Neural crest cell (in vitro differentiated cells): Measurements from ENCODE around the gene DYNC1I2. TPM values are rescaled to one million over a fixed set of nuclear protein-coding genes. Genes with fewer than 3 reads are reported as not detected.

ENCODE experiments used
- DNase-seq: peaks from one replicate; pipeline ENCODE4 v3.0.0; 2021; ENCODE audit warnings: low read depth, mixed read lengths, low spot score
- H3K27ac Mint-ChIP-seq: one replicate; pipeline ENCODE4 v1.8.0; 2021; ENCODE audit warnings: mild to moderate bottlenecking, mixed read lengths; ENCODE audit not compliant: unreplicated experiment
- H3K27me3 Mint-ChIP-seq: 2 replicates; pipeline ENCODE4 v1.8.0; 2021; ENCODE audit warnings: low read depth, mild to moderate bottlenecking, mixed read lengths
- H3K36me3 Mint-ChIP-seq: 2 replicates; pipeline ENCODE4 v1.8.0; 2021; ENCODE audit warnings: low read depth, mild to moderate bottlenecking, mixed read lengths
- H3K4me1 Mint-ChIP-seq: 2 replicates; pipeline ENCODE4 v1.8.0; 2021; ENCODE audit warnings: mixed read lengths
- H3K4me3 Mint-ChIP-seq: one replicate; pipeline ENCODE4 v1.8.0; 2021; ENCODE audit warnings: mild to moderate bottlenecking, mixed read lengths
- H3K9me3 Mint-ChIP-seq: 2 replicates; pipeline ENCODE4 v1.8.0; 2021; ENCODE audit warnings: mixed read lengths
- total RNA-seq: library from RNA; stranded (reverse); gene quantifications from 2 replicates; pipeline ENCODE4 v1.2.1, GENCODE V29; 2021
- TF ChIP-seq, protein P1 (sequence below): fragments of 200-600 bp; sonication (generic); conservative IDR thresholded peaks from 2 replicates; pipeline ENCODE4 v1.5.0; 2021; ENCODE audit warnings: antibody characterized with exemption, mild to moderate bottlenecking

The DYNC1I2 gene
- total RNA-seq, 1 donor from 2014 or later, result 109 TPM

DNA sequence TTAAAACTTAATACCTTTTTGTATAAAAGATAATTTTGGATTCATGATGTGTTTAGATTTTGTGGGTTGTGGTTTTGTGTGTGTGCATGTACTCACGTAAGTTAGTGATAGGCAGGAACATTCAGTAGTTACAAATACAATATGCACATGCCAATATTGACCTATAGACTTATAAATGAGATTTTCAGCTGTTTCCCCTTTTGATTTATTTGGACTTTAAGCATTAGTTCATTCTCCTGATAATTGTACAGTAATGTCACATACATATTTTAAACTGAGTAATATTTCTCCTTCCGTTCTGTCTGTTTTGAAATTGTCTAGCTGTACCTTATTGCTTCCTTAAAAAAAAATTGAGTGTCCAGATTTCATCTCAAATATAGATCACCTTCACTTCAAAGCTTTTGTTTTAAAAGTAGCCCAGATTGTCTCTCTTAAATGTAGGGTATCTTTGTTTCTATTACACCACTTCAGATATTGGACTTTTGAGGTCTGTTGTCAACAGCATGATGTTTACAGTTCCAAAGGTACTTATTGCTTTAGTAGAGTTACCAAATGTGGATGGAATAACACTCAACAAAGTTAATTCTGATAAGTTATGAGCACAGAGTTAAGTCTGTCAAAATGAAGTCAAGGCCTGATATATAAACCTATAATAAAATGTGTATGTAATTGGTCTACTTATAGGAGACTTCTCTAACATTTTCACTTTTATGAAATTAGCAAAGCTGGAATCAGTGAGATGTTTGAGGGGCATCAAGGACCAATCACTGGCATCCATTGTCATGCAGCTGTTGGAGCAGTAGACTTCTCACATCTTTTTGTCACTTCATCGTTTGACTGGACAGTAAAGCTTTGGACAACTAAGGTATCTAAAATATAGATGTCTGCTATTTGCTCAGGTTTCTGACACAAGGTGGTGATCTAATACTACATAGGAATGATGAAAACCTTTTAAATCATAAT, 42.0 kb downstream of the DYNC1I2 start:
- Mint-ChIP-seq H3K9me3 (no peaks in the 10 kb centered on the region), H3K27ac (no peak overlapping the region), H3K4me1 (peaks cover under 1% of the 10 kb centered on the region), H3K27me3 (no peaks in the 10 kb centered on the region), H3K4me3 (no peak overlapping the region), H3K36me3 (peaks cover 24% of the 10 kb centered on the region)
- no peak for DNase-seq
- TF ChIP-seq, protein P1, sequence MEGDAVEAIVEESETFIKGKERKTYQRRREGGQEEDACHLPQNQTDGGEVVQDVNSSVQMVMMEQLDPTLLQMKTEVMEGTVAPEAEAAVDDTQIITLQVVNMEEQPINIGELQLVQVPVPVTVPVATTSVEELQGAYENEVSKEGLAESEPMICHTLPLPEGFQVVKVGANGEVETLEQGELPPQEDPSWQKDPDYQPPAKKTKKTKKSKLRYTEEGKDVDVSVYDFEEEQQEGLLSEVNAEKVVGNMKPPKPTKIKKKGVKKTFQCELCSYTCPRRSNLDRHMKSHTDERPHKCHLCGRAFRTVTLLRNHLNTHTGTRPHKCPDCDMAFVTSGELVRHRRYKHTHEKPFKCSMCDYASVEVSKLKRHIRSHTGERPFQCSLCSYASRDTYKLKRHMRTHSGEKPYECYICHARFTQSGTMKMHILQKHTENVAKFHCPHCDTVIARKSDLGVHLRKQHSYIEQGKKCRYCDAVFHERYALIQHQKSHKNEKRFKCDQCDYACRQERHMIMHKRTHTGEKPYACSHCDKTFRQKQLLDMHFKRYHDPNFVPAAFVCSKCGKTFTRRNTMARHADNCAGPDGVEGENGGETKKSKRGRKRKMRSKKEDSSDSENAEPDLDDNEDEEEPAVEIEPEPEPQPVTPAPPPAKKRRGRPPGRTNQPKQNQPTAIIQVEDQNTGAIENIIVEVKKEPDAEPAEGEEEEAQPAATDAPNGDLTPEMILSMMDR, result no peak

- Mint-ChIP-seq H3K4me3 (no peak overlapping the region), H3K9me3 (no peaks in the 10 kb centered on the region), H3K27ac (no peak overlapping the region), H3K27me3 (no peaks in the 10 kb centered on the region), H3K4me1 (no peaks in the 10 kb centered on the region), H3K36me3 (peaks cover 24% of the 10 kb centered on the region)
- no peak for DNase-seq
- TF ChIP-seq, protein P1, result no peak
Measured at GRCh38 chr2:171729952-171730317, 42.7 kb downstream of the DYNC1I2 start.

DNA sequence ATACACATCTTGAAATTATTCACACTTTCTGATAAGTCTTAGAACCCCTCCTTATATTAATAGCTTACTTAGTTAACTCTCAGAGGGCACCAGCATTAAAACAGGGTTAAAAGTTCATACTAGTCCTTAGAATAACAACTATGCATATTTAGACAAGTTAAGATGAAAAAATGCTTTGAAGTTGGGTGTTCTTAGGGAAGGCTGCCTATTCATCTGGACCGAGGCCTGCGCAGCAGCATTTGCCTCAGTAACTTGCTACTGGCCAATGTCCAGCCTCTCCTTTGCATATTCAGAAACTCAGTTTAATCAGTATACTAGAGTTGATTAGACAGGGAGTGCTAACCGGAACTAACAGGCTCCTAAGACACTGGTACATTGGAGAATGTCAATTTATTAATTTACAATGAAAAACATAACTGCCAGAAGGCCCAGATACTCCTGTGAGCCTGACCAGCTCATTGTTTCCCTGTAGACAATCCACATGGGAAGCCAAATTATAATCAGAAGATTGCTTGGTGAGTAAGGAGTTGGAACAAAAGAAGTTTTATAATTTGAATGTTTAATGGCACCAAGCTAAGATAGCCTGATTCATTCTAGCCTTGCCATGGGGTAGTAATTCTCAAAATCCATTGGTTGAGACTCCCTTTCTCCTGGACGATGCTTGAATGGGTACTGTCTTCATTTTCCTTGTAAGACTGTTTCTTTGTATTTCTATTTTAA, 48.9 kb downstream of the DYNC1I2 start:
- Mint-ChIP-seq H3K36me3 (peaks cover 29% of the 10 kb centered on the region), H3K27ac (no peak overlapping the region), H3K9me3 (no peaks in the 10 kb centered on the region)

GRCh38 chr2:171741189-171741588, 53.9 kb downstream of the DYNC1I2 start:
- Mint-ChIP-seq H3K9me3 (no peaks in the 10 kb centered on the region), H3K4me3 (no peak overlapping the region), H3K4me1 (no peaks in the 10 kb centered on the region), H3K27me3 (no peaks in the 10 kb centered on the region), H3K36me3 (peaks cover 18% of the 10 kb centered on the region), H3K27ac (no peak overlapping the region)
- TF ChIP-seq, protein P1, result no peak
- no peak for DNase-seq

More for the DNA sequence above, 48.9 kb downstream of the DYNC1I2 start:
- Mint-ChIP-seq H3K4me1 (no peaks in the 10 kb centered on the region), H3K27me3 (no peaks in the 10 kb centered on the region), H3K4me3 (no peak overlapping the region)
- no peak for DNase-seq
- TF ChIP-seq, protein P1, result no peak

GRCh38 chr2:171742760-171743159, 55.5 kb downstream of the DYNC1I2 start:
- H3K27ac Mint-ChIP-seq, result no peak overlapping the region
- no peak for DNase-seq
- no peaks in the 10 kb centered on the region for H3K9me3 Mint-ChIP-seq
- no peaks in the 10 kb centered on the region for H3K4me1 Mint-ChIP-seq
- no peak overlapping the region for H3K4me3 Mint-ChIP-seq
- H3K27me3 Mint-ChIP-seq, result no peaks in the 10 kb centered on the region
- TF ChIP-seq, protein P1, result no peak
- H3K36me3 Mint-ChIP-seq, result peaks cover 10% of the 10 kb centered on the region
